NB4 (cell line): ENCODE results near the gene NT5E.

ENCODE experiments used
- DNase-seq: peaks from one replicate; pipeline ENCODE4 v3.0.0; 2010; ENCODE audit warnings: low read depth
- H3K4me3 ChIP-seq: one replicate; pipeline ENCODE4 v1.5.1; 2011; ENCODE audit warnings: mild to moderate bottlenecking, low read depth, low read length, moderate library complexity
- MAX ChIP-seq: IDR thresholded peaks from 2 replicates; pipeline ENCODE4 v1.6.1; 2011; ENCODE audit warnings: low read depth, low read length
- MYC ChIP-seq: IDR thresholded peaks from 2 replicates; pipeline ENCODE4 v1.6.1; 2011; ENCODE audit warnings: low read depth, low read length
- POLR2A ChIP-seq: IDR thresholded peaks from 2 replicates; pipeline ENCODE4 v1.6.1; 2011; ENCODE audit warnings: mild to moderate bottlenecking; ENCODE audit not compliant: insufficient read length; ENCODE audit errors: extremely low read depth
- TF ChIP-seq, protein P1 (sequence below): IDR thresholded peaks from one replicate; pipeline ENCODE4 v1.5.1; 2012; ENCODE audit warnings: low read depth, low read length

NT5E gene

DNA sequence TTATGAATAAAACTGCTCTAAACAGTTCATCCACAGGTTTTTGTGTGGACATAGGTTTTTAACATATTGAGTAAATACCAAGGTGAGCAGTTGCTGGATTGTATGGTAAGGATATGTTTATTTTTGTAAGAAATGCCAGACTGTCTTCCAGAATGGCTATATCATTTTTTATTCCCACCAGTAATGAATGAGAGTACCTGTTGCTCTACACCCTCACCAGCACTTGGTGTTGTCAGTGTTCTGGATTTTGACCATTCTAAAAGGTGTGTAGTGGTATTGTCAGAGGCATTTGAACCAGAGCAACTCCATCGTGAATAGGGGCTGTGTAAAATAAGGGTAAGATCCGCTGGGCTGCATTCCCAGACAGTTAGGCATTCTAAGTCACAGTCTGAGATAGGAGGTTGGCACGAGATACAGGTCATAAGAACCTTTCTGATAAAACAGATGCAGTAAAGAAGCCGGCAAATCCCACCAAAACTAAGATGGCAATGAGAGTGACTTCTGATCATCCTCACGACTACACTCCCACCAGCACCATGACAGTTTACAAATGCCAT, 12.9 kb upstream of the NT5E start:
- DNase-seq: no peak
- TF ChIP-seq POLR2A (no peak), MAX (no peak)

GRCh38 chr6:85443349-85444117, 6.3 kb upstream of the NT5E start:
- no peak overlapping the region for H3K4me3 ChIP-seq
- TF ChIP-seq MAX (no peak), MYC (no peak), POLR2A (no peak)
- TF ChIP-seq, protein P1, sequence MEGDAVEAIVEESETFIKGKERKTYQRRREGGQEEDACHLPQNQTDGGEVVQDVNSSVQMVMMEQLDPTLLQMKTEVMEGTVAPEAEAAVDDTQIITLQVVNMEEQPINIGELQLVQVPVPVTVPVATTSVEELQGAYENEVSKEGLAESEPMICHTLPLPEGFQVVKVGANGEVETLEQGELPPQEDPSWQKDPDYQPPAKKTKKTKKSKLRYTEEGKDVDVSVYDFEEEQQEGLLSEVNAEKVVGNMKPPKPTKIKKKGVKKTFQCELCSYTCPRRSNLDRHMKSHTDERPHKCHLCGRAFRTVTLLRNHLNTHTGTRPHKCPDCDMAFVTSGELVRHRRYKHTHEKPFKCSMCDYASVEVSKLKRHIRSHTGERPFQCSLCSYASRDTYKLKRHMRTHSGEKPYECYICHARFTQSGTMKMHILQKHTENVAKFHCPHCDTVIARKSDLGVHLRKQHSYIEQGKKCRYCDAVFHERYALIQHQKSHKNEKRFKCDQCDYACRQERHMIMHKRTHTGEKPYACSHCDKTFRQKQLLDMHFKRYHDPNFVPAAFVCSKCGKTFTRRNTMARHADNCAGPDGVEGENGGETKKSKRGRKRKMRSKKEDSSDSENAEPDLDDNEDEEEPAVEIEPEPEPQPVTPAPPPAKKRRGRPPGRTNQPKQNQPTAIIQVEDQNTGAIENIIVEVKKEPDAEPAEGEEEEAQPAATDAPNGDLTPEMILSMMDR: no peak
- DNase-seq: no peak

More for the DNA sequence above, 12.9 kb upstream of the NT5E start:
- no peak overlapping the region for H3K4me3 ChIP-seq

- no peak overlapping the region for H3K4me3 ChIP-seq
- TF ChIP-seq MYC (no peak), POLR2A (no peak), MAX (no peak)
- TF ChIP-seq, protein P1: no peak
- DNase-seq: no peak
Observed at GRCh38 chr6:85449388-85449817, 480 bp upstream of the NT5E start.

DNA sequence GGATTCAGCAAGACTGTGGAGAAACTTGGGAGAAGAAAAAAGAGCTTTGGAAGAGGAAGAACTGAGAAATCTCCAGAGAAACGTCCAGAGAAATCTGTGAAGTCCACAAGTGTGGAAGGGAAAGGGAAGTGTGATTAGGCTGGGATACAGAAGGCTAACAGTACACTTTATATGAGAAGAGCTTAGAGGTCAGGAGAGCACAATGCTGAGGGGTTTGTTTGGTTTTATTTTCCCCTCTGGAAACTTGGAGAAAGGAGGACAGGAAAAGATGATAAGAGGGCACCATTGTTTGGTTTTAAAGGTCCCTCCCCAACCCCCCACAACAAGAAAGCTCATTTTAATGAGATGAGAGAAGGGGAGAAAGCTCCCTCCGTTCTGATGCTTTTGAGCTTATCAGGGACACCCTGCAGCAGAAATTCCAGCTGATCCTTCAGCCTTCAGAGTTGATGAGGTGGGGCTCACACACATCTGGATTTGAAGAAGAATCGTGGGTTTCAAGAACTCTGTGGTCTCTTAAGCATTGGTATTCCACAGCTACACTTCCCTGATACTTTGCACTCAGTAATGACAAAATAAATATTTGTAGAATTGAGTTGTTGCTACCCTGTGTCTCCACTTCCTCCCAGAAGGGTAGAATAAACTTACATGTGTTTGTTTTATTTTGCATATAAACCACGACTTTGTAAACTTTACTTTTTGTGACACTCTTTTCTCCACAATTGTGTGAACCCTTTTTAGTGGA, 1.9 kb downstream of the NT5E start:
- no peak for DNase-seq
- no peak overlapping the region for H3K4me3 ChIP-seq
- TF ChIP-seq MYC: no peak
- no peak for TF ChIP-seq POLR2A
- TF ChIP-seq, protein P1: no peak
- no peak for TF ChIP-seq MAX

DNA sequence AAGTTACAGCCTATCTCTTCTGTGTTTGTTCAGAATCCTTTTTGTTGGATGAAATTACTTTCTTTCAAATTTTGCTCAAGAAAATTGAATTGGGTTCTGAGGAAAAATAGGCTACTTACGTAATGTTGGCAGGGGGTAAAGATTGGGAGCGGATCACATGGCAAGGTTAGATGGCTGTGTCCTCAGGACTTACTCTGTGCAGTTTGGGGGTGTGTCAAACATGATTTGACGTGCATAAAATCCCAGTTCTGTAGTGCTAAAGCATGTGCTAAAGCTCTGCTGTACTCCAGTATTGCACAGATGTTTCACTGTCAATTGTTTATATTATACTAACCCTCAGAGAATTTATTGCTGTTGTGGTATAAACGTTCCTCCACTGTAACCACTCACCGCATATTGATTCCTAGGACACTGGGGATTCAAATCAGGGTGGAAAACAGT, 2.6 kb downstream of the NT5E start:
- no peak overlapping the region for H3K4me3 ChIP-seq
- DNase-seq: no peak
- TF ChIP-seq, protein P1: no peak
- TF ChIP-seq MYC: no peak
- TF ChIP-seq POLR2A: no peak
- TF ChIP-seq MAX: no peak

GRCh38 chr6:85453052-85453451, 3.2 kb downstream of the NT5E start:
- H3K4me3 ChIP-seq: no peak overlapping the region
- no peak for DNase-seq

More at GRCh38 chr6:85453052-85453451, 3.2 kb downstream of the NT5E start:
- TF ChIP-seq POLR2A (no peak), MYC (no peak), MAX (no peak)
- TF ChIP-seq, protein P1: no peak
